Aortic smooth muscle cell (primary cell): ENCODE results near the gene SLC25A17. TPM values are rescaled to one million over a fixed set of nuclear protein-coding genes. Genes with fewer than 3 reads are reported as not detected.

Source experiments
- total RNA-seq: library from RNA; depleted of rRNA; stranded (reverse); fragments of >200 nt; gene quantifications from 2 replicates; pipeline ENCODE4 v1.2.3, GENCODE V29; 2014

The SLC25A17 gene, protein sequence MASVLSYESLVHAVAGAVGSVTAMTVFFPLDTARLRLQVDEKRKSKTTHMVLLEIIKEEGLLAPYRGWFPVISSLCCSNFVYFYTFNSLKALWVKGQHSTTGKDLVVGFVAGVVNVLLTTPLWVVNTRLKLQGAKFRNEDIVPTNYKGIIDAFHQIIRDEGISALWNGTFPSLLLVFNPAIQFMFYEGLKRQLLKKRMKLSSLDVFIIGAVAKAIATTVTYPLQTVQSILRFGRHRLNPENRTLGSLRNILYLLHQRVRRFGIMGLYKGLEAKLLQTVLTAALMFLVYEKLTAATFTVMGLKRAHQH
- total RNA-seq: 12.3 and 12.4 TPM in 2 replicates

DNA sequence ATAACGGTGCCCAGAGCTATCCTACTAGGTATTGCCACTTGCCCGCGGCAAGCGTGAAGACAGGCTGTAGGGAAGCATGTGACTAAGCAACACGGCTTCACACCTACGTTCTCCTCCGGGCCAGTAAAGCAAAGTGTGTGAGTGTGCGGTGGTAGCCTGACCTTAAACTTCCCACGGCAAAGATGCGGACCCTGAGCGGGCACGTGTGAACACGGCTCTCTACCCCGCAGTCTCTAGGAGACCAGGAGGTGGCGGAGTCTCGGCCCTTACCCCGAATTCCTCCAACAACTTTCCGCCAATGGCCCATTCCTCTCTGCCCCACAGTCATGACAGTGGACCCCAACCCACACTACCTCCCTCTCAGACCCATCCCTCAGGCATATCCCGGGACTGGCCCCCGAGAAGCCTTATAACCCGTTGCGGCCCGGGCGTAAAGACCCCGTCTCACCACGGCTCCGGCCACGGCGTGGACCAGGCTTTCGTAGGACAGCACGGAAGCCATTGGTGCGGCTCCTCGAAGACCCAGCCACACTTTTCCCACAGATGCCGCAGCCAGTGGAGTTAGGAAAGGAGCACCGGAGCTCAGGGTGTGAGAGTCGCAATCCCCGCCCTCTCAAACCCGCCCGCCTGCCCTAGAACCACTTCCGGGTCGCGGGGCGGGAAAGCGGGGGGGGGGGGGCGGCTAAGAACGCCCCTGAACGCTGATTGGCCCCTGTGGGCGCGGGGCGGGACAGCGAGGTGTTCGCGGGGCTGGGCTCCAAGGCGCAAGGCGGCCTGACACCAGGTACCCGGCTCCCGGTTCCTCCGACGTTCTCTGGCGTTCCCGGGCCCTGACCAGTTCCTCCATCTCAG lies at the start of gene SLC25A17:
Gene SLC25A17, minus strand, starts transcription at position 600 of the 852 bp plus-strand sequence. Its CDS starts 98 bp downstream, at position 502.

DNA sequence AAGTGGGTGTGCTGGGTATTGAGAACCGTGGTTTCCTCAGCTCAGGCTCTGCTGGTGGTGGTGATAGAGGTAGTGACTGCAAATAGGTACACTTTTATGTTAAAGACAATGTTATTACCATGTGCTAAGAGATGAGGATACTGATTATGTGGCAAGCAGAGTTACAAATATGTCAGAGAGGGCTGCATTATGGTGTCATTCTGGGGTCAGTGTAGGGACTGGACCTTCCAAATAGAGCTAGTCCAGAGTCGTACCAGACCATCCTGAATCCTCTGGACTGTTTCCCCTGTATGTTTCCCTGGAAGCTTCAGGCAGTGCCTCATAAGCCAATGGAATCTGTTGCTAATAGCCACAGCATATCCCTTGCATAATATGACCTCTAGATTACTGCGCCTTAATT lies 42.9 kb upstream of the SLC25A17 start, which contains the start of gene DNAJB7:
Gene DNAJB7, minus strand, starts transcription at position 101 of the 400 bp plus-strand sequence. CDS start 119 bp downstream, outside the sequence.

DNA sequence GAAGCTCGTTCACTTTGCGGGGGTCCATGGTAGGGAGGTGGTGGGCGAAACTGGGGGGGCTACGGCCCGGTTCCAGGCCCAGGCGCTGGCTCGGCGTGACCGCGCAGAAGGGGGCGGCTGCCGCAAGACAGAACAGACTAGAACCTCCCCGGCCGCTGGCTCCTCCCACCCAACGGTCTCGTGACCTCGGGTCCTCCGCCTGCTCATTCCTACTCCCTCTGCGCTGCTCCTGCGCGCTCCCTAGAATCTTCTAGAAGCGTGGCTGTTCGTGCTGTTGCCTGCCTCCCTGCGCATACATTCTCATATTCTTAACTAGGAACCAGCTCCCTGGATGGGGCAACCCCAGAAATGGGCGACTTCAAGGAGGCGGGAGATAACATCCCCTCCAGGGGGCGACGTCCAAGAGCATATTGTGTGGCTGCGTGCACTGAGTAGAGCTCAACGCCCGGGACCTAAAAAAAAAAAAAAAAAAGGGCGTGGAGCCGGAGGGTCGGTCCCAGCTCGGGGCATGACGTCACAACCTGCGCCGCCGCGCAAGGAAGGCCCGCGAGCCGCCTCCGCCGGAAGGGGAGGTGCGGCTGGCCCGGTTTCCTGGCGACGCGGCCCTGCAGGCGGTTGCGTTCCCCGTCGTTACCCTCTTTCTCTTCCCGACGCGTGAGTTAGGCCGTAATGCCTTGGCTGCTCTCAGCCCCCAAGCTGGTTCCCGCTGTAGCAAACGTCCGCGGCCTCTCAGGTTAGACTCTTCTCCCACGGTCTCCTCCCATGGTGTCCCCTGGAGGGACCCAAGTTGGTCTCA lies 37.6 kb upstream of the SLC25A17 start, which contains the start of the genes ST13 and XPNPEP3:
Gene ST13, minus strand, starts transcription at position 127 of the 796 bp plus-strand sequence. Its CDS starts 99 bp downstream, at position 28.
Gene XPNPEP3, plus strand, starts transcription at position 636 of the 796 bp plus-strand sequence. Its CDS starts 34 bp downstream, at position 670.

Other genes with a start within 250 kb of the SLC25A17 start
- gene MRTFA, start 182.6 kb downstream of the SLC25A17 start, total RNA-seq: 17.4 and 19.5 TPM in 2 replicates
- 0.13 and 0.25 TPM in 2 replicates for gene MCHR1, start 139.9 kb downstream of the SLC25A17 start, total RNA-seq
- gene ST13, start 37.3 kb upstream of the SLC25A17 start, total RNA-seq: 272 and 330 TPM in 2 replicates
- 5.8 and 10.2 TPM in 2 replicates for gene XPNPEP3, start 37.8 kb upstream of the SLC25A17 start, total RNA-seq
- not detected in 2 replicates for gene DNAJB7, start 42.8 kb upstream of the SLC25A17 start, total RNA-seq
- 63.9 and 68.0 TPM in 2 replicates for gene RBX1, start 132.0 kb upstream of the SLC25A17 start, total RNA-seq